Measurements from ENCODE around the gene EIF3F.

The EIF3F gene

GRCh38 chr11:8019314-8020243 is 32.4 kb downstream of the EIF3F start:
- peak in 1 of 3 donors; percentile 7 for DNase-seq (ENCODE audit: low read depth in 3 of 3, low spot score in 1 of 3)

- DNase-seq (ENCODE audit: low read depth in 3 of 3, low spot score in 1 of 3): no peak
Measured at GRCh38 chr11:8020244-8020597, 33.1 kb downstream of the EIF3F start.

GRCh38 chr11:8021920-8022319 is 34.8 kb downstream of the EIF3F start:
- no peak for DNase-seq (ENCODE audit: low read depth in 3 of 3, low spot score in 1 of 3)

DNA sequence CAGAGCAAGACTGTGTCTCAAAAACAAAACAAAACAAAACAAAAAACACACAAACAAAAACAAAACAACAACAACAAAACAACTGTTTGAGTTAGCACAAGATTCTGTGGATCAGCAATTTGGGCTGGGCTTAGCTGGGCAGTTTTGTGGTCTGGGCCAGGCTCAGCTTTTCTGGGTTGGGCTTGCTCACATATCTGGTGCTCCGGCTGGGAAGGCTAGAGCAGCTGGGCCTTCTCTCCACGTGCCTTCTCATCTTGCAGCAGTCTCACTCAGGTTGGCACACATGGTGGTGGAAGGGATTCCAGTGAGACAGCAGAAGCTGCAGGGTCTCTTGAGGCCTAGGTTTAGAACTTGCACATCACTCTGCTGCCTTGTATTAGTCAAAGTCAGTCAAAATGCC is 35.7 kb downstream of the EIF3F start:
- no peak for DNase-seq (ENCODE audit: low read depth in 3 of 3, low spot score in 1 of 3)

- DNase-seq (ENCODE audit: low read depth in 3 of 3, low spot score in 1 of 3): no peak
Measured at GRCh38 chr11:8023831-8024555, 36.9 kb downstream of the EIF3F start.

DNA sequence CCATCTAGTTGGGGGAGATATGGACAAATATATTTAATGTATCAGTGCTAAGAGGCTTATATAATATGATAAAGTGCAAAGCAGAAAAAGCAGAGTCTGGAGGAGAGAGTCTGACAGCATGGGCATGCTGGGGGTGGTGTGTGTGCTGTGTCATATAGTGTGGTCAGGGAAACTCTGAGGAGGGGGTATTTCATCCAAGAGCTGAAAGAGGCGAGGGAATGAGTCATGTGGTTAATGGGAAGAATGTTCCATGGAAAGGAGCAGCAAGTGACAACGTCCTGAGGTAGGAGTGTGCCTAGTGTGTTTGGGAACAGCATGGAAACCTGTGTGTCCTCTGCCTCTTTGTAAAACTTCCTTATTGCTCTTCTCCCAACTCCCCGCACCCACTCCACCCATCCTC is 38.0 kb downstream of the EIF3F start:
- DNase-seq (ENCODE audit: low read depth in 3 of 3, low spot score in 1 of 3): no peak

DNA sequence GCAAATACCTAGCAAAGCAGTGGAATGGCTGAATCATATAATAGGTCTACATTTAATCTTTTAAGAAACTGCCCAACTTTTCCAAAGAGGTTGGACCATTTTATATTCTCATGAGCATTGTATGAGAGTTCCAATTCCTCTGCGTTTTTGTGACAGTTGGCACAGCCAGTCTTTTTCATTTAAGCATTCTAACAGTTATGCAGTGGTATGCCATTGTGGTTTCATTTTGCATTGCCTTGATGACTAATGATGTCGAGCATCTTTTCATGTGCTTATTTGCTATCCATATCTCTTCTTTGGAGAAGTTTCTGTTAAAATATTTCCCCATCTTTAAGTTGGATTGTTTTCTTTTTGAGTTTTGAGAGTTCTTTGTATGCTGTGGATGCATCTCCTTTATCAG is 38.7 kb downstream of the EIF3F start:
- DNase-seq (ENCODE audit: low read depth in 3 of 3, low spot score in 1 of 3): no peak

GRCh38 chr11:8026982-8027381 is 39.8 kb downstream of the EIF3F start:
- no peak for DNase-seq (ENCODE audit: low read depth in 3 of 3, low spot score in 1 of 3)

GRCh38 chr11:8028766-8029165 is 41.6 kb downstream of the EIF3F start:
- no peak for DNase-seq (ENCODE audit: low read depth in 3 of 3, low spot score in 1 of 3)

- no peak for DNase-seq (ENCODE audit: low read depth in 3 of 3, low spot score in 1 of 3)
Measured at GRCh38 chr11:8030526-8031247, 43.5 kb downstream of the EIF3F start.

DNA sequence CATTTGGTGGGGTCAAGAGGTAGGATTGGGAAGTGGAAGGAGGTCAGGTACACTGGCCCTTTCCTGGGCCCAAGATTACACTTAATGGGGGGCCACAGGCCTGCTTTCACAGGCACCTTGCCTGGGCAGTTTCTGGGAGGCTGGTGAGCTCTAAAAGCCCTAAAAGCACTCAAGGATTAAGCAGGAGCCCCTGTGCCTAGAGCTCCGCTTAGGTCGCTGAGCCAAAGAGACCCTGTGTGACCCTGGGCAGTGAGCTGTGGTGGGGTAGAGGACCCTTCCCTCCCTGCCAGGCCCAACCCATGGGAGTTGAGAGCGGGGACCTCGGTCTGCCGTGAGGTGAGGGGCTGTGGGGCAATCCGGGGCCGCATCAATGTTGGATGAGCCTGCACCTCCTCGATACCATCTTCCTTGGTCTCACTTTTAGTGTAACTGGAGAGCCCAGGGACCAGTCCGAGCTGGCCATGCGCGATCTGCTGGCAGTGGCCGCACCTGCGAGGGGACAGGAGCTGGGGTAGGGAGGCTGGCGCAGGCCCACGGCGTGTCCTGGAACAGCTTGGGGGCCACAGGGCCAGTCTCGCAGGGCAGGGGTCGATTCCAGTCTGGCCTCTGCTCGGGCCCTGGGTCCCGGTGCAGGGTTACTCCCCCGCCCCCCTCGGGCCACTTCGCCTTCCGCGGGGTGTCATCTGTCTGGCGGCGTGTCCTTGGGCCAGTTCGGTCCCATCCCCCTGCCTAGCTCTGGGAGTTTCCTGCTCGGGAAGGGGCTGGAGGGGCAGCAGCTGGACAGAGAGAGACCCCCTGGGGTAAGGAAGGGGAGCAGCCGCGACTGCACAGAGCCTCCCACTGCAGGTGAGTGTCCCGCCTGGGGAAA is 44.3 kb downstream of the EIF3F start:
- DNase-seq (ENCODE audit: low read depth in 3 of 3, low spot score in 1 of 3): no peak

GRCh38 chr11:8032122-8032521 is 45.0 kb downstream of the EIF3F start:
- no peak for DNase-seq (ENCODE audit: low read depth in 3 of 3, low spot score in 1 of 3)

DNA sequence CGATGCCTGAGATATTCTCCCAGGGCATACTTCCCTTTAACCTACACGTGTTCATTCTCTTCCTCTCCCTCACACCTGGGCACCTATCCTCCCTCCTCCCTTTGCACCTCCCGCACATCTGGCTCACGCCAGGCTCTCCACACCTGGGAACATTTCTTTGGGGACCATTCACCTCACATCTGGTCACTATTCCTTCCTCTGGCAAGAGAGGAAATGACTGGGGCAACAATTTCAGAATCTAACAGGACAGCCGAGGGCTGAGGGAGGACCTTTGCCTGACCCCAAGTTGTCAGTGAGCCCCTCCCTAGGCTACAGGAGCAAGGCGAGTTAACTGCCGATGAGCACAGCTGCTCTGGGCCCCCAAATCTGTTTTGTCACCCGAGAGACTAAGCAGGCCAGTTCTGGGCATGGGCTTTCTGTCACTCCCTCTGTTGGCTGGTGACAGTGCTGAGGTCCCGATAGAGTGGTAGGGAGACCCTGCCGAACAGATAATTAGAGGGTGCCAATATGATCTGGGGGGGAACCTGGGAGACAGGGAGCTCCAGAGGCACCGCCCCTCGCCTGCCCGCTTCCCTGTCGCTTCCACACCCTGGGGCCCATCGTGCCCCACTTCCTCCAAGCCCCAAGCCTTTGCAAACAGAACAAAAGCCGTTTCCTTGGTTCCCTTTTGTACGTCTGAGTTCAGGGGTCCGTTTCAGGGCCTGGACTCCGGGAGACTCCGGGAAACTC is 45.6 kb downstream of the EIF3F start:
- no peak for DNase-seq (ENCODE audit: low read depth in 3 of 3, low spot score in 1 of 3)

DNA sequence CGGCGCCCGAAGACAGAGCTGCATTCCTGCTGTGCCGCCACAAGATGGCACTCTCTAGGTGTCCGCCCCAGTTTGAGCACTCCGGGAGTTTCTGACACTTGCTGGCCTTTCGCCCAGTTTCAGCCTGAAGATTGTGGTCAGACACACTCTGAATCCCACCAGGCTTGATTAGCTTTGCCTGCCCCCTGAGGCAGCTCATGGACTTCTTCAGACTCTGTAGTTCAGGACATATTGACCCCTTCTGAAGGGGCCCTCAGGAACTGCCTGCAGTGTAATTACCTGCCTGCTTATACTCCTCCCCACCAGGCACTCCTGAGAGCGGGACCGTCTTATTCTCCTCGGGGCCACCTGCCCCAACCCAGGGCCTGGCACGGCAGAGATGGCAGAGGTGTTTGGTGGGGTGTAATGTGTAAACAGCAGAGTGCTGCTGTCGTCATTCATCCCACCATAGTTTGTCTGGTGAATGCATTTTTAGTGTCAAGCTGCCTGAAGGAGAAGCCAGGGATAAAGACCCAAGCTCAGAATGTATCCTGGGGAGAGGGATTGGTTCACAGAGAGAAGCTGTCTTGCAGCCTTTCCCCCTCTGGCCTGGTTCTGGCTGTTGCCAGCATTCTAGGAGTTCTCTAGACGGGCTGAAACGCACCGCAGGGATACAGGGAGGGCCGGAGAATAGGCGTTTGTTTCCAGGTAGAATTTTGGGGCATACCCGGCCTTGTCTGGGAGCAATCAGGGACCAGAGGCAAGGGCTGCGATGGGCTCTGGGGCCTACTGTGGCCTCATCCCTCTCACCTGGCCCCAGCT is 46.4 kb downstream of the EIF3F start:
- peak in 1 of 3 donors; percentile 22 for DNase-seq (ENCODE audit: low read depth in 3 of 3, low spot score in 1 of 3)

DNA sequence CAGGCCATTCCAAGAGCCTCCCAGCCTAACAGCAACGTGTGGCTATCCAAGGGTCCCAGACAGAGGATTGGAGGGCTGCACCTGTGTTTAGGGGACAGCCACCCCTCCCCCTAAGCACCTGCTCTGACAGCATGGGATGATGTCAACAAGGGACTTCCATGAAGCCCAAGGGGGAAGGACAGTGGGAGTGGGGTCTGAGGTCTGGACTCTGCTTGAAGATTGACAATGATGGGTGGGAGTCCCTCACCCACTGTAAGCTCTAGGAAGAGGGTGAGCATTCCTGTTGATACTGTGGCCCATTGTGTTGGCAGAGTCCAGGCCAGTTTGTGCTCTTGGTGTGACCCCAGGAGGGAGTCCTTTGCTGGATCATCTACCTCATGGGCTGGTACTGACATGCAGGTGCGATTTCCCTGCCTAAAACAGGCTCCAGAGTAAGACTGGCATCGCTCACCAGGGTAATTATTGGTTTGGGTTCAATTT is 47.0 kb downstream of the EIF3F start:
- DNase-seq (ENCODE audit: low read depth in 3 of 3, low spot score in 1 of 3): no peak

DNA sequence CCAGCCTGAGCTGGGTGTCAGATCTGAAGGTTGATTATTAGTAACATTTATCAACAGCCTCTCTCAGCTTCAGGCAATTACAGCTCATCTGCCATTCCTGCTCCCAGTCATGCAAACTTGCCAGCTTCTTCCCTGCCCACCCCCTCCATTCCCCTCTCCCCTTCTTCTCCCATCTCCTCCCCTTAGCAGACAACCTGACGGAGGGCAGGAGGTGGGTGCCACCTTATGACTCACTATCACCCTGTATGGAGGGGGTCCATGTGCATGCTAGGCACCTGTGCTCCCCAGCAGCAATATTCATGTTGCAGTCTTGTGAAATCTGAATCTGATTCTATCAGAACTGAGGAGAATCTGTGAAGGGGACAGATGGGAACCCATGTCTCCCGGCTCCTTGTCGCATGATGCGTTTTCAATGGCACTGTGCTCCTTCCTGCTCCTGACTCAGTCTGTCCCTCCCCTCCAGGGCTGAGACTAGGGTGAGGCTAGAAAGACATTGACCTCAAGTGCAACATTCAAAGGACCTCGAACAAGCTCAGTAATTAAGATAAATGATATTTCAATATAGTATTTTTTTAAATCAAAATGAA is 47.6 kb downstream of the EIF3F start:
- no peak for DNase-seq (ENCODE audit: low read depth in 3 of 3, low spot score in 1 of 3)

DNA sequence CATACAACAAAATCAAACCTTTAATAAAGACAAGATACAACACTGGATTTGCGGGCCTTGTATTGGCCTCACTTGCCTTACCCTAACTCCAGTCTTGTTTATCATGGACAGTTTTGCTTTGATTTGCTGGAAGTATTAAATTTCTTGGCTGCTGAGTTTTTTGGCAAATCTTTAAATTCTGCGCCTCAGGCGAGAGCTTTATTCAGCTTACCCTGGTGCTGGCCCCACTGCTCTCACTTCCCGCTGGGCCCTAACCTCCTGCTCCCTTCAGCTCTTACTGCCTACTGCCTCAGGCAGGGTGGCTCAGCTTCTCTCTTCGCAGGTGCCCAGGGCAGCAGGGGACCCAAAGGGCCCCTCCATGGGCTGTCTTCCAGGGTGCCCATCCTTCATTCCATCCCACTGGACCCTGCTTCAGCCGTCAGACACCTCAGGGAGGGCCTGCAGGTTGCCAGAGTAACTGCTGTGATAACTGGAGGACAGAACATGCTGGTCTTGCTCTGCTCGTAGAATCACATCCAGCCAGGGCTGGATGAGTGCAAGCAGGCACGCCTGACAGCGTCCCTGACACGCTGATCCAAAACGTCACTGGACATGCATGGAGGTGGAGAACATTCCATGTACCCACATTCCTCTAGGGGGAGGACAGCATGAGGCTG is 48.2 kb downstream of the EIF3F start:
- no peak for DNase-seq (ENCODE audit: low read depth in 3 of 3, low spot score in 1 of 3)

Data from stimulated activated CD4-positive, alpha-beta T cell treated with anti-CD3 and anti-CD28 coated beads, TNF-alpha, amount 100 ng/mL, for 1 hour (primary cell).